Left kidney (tissue), 8 donors: ENCODE measurements around the gene OBSL1. TPM values are rescaled to one million over a fixed set of nuclear protein-coding genes. Genes with fewer than 3 reads are reported as not detected.
A peak's percentile ranks its signal among the peaks of the same experiment; 100 is the strongest.

Experiments used
- DNase-seq: peaks from one replicate; pipeline ENCODE4 v3.0.0-alpha.2; 2013
- long read RNA-seq, 8 donors: transcript quantifications; one replicate each; lab custom pipeline, GENCODE V29; 2026
- polyA plus RNA-seq: library from polyadenylated mRNA; unstranded; fragments of 120-200 nt; gene quantifications from one replicate; pipeline ENCODE4 v1.2.1, GENCODE V29; 2013; ENCODE audit not compliant: insufficient read length

The OBSL1 gene
- 136 TPM for polyA plus RNA-seq
- long read RNA-seq, donor 1, full-length matches to known transcripts = 36 of 59 reads
- long read RNA-seq, donor 1, partial matches to known transcripts = 23 of 59 reads
- long read RNA-seq, donor 1, other reads (novel, unspliced or antisense) = 0 of 59 reads
- long read RNA-seq, donor 2, transcript OBSL1-202 (9 exons, 3,297 nt) = major isoform, 7 of 39 reads
- long read RNA-seq, donor 2, partial matches to known transcripts = 23 of 39 reads
- long read RNA-seq, donor 2, other reads (novel, unspliced or antisense) = 0 of 39 reads
- long read RNA-seq, donor 3, transcript OBSL1-206 (2 exons, 951 nt) = major isoform, 6 of 45 reads
- long read RNA-seq, donor 3, partial matches to known transcripts = 31 of 45 reads
- long read RNA-seq, donor 3, other reads (novel, unspliced or antisense) = 0 of 45 reads
- long read RNA-seq, donor 4, partial matches to known transcripts = 0 of 1 reads
- long read RNA-seq, donor 4, other reads (novel, unspliced or antisense) = 0 of 1 reads
- long read RNA-seq, donor 5, full-length matches to known transcripts = 29 of 93 reads
- long read RNA-seq, donor 5, partial matches to known transcripts = 64 of 93 reads
- long read RNA-seq, donor 5, other reads (novel, unspliced or antisense) = 0 of 93 reads
- long read RNA-seq, donor 6, transcript OBSL1-210 (2 exons, 625 nt) = major isoform, 10 of 33 reads
- long read RNA-seq, donor 6, transcript OBSL1-202 (9 exons, 3,297 nt) = minor isoform, 6 of 33 reads
- long read RNA-seq, donor 6, partial matches to known transcripts = 13 of 33 reads
- long read RNA-seq, donor 6, other reads (novel, unspliced or antisense) = 0 of 33 reads
- long read RNA-seq, donor 7, full-length matches to known transcripts = 26 of 54 reads
- long read RNA-seq, donor 7, partial matches to known transcripts = 28 of 54 reads
- long read RNA-seq, donor 7, other reads (novel, unspliced or antisense) = 0 of 54 reads
- long read RNA-seq, donor 8, full-length matches to known transcripts = 7 of 19 reads
- long read RNA-seq, donor 8, partial matches to known transcripts = 12 of 19 reads
- long read RNA-seq, donor 8, other reads (novel, unspliced or antisense) = 0 of 19 reads

- peak; percentile 83 for DNase-seq
These were observed at the start of gene OBSL1 for GRCh38 chr2:219571311-219572236. TSS of gene OBSL1 (minus strand) at chr2:219571539. CDS start at chr2:219571232, 307 bp downstream.

DNA sequence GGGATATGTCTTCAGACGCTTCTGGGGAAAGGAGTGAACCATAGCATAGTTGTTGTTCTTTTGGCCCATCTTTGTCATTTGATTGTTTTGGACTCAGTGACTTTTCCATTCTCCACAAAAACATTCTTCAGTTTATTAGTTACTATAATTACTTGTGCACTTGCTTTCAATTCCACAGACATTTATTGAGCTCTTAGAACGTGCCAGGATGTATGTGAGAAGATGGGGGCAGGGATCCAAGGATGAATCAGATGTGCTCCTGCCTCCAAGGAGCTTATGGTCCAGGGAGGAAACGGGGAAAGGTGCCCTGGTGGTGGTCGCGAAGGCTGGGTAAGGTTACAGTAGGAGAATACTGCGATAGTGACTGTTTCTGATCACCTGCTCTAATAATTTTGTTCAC lies 49.2 kb upstream of the OBSL1 start:
- DNase-seq = no peak

DNA sequence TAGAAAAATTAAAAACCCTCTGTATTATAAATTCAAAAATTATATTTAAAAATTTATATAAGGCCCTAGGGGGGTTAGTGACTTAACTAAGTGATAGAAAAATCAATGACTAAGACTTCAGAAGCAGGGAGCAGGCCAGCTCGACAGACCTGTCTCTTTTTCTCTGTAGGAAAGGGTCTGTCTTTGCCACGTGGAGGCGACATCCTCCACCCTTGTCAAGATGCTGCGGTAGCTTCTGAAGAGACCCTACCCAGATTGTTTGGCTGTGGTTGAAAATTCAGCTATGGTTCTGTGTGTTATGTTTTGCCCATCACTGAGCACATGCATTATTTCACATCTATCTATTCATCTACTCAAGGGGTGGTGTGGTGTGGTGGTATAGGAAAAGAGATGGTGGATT lies 47.9 kb upstream of the OBSL1 start:
- no peak for DNase-seq

- no peak for DNase-seq
These were observed 47.4 kb upstream of the OBSL1 start for GRCh38 chr2:219618733-219619122.

DNA sequence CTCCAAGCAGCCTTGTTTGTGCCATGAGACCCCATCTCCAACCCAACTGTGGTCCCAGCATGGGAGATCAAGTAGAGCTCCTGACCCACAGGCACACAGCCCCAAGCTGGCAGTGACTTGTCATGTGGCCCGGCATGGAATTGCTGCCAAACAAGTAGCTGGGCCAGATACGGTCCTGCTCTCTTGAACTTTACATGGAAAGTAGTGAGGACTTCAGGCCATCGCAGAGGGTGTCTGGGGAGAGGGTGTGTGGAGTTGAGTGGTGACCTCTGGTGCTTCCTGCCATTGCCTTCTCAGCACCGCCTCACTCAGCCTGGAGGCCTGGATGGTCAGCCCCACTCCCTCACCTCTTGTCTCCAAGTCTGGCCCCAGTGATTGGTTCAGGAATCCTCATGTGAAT lies 45.2 kb upstream of the OBSL1 start:
- no peak for DNase-seq

DNA sequence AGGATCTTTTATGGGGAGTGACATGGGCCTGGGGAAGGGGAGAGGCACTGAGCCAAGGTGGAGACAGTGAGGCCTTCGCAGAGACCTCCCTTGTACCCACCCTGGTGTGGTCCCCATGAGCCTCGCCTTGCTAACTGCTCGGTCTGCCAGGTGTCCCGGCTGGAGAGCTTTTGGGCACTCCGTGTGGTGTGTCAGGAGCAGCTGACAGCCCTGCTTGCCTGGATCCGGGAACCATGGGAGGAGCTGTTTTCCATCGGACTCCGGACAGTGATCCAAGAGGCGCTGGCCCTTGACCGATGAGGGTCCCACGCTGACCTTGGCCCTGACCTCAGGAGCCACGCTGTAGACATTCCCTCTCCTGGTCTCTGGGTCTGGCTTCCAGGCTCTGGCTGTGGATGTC lies 44.6 kb upstream of the OBSL1 start:
- DNase-seq = no peak

DNA sequence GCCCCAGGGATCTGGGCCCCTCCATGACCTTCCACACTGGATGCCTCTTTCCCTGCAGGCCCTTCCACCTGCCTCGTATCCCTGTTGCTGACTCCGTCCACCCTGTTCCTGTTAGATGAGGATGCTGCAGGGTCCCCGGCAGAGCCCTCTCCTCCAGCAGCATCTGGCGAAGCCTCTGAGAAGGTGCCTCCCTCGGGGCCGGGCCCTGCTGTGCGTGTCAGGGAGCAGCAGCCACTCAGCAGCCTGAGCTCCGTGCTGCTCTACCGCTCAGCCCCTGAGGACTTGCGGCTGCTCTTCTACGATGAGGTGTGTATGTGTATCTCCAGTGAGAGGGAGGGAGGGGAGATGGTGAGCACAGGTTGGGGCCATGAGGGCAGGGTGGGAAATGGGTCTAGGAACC lies 43.7 kb upstream of the OBSL1 start:
- DNase-seq = no peak

- no peak for DNase-seq
These were observed 42.9 kb upstream of the OBSL1 start for GRCh38 chr2:219614076-219614860.

- DNase-seq = no peak
These were observed 42.2 kb upstream of the OBSL1 start for GRCh38 chr2:219613461-219614070.

GRCh38 chr2:219612577-219613286 lies 41.4 kb upstream of the OBSL1 start:
- no peak for DNase-seq

- DNase-seq = no peak
These were observed 40.7 kb upstream of the OBSL1 start for GRCh38 chr2:219611866-219612576.

DNA sequence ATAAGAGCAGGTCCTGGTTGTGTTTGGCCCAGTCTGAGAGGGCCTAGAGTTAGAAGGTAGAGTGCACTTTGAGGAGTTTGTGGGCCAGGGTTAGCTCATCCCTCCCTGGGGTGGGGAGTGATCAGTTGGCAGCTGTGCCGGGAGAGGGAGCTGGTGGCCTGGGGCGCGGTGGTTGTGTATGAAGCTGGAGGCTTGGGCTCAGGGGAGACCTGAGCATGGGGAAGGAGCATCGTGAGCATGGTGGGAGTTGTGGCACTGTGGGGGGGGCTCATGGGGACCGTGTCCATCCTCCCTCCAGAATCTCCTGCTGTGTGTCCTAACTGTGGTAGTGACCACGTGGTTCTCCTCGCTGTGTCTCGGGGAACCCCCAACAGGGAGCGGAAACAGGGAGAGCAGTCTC lies 40.0 kb upstream of the OBSL1 start:
- DNase-seq = no peak

GRCh38 chr2:219609149-219609750 lies 37.9 kb upstream of the OBSL1 start:
- no peak for DNase-seq

GRCh38 chr2:219608399-219608964 lies 37.1 kb upstream of the OBSL1 start:
- DNase-seq = no peak

DNA sequence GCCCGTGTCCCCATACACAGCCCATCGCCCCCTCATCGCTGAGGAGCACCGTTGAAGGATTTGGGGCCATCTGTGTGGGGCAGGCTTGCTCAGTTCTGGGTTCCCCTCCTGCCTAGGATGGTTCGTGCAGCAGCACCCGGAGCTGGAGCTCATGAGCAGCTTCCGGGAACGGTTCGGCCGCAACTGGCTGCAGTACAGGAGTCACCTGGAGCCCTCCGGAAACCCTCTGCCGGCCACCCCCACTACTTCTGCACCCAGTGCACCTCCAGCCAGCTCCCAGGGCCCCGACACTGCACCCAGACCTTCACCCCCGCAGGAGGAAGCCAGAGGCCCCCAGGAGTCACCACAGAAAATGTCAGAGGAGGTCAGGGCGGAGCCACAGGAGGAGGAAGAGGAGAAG lies 36.6 kb upstream of the OBSL1 start:
- DNase-seq = no peak

GRCh38 chr2:219605607-219605954 lies 34.2 kb upstream of the OBSL1 start:
- DNase-seq = no peak

- DNase-seq = no peak
These were observed 32.4 kb upstream of the OBSL1 start for GRCh38 chr2:219603771-219604170.
